ENCODE results near the gene WDR86.

The WDR86 gene

GRCh38 chr7:151410405-151411390 lies 860 bp upstream of the WDR86 start:
- H3K4me3 ChIP-seq (ENCODE audit: low read length) = peak overlapping the region; percentile 67
- H3K4me1 ChIP-seq (ENCODE audit: control insufficient read depth, insufficient read depth, low read length) = peaks cover 2% of the 10 kb centered on the region
- peak overlapping the region; percentile 20 for H3K9ac ChIP-seq (ENCODE audit: low read length)
- H3K9me3 ChIP-seq (ENCODE audit: control insufficient read depth, low read length) = no peaks in the 10 kb centered on the region
- no peaks in the 10 kb centered on the region for H3K36me3 ChIP-seq (ENCODE audit: control insufficient read depth, insufficient read depth, low read length, severe bottlenecking)
- peak; percentile 27 for DNase-seq (ENCODE audit: low read depth)
- H3K27me3 ChIP-seq (replicated peaks; ENCODE audit: control insufficient read depth, insufficient read depth, low read length) = peaks cover 30% of the 10 kb centered on the region

GRCh38 chr7:151408839-151409666 lies 785 bp downstream of the WDR86 start:
- Histone ChIP-seq H3K36me3 (ENCODE audit: control insufficient read depth, insufficient read depth, low read length, severe bottlenecking) (no peaks in the 10 kb centered on the region), H3K4me1 (ENCODE audit: control insufficient read depth, insufficient read depth, low read length) (peaks cover 11% of the 10 kb centered on the region), H3K9me3 (ENCODE audit: control insufficient read depth, low read length) (no peaks in the 10 kb centered on the region), H3K27me3 (replicated peaks; ENCODE audit: control insufficient read depth, insufficient read depth, low read length) (peaks cover 30% of the 10 kb centered on the region), H3K9ac (ENCODE audit: low read length) (no peak overlapping the region), H3K4me3 (ENCODE audit: low read length) (no peak overlapping the region)
- DNase-seq (ENCODE audit: low read depth) = no peak

DNA sequence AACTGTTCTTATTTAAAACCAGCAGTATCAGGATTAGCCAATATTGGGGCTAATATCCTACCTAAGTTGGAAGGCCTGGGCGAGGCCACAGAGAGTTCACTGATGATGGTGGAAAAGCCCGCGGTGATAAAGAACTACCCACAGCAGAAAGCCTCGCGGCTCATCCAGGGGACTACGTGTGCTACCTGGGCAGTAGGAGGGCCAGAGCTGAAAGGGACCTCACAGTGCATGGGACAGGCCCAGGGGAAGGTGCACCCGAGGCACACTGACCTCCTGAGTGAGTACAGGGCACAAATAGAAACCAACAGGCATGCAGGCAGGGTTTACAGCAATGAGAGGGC lies 1.4 kb downstream of the WDR86 start:
- no peak for DNase-seq (ENCODE audit: low read depth)
- H3K4me3 ChIP-seq (ENCODE audit: low read length) = no peak overlapping the region
- H3K9ac ChIP-seq (ENCODE audit: low read length) = no peak overlapping the region
- no peaks in the 10 kb centered on the region for H3K9me3 ChIP-seq (ENCODE audit: control insufficient read depth, low read length)
- H3K36me3 ChIP-seq (ENCODE audit: control insufficient read depth, insufficient read depth, low read length, severe bottlenecking) = no peaks in the 10 kb centered on the region
- H3K4me1 ChIP-seq (ENCODE audit: control insufficient read depth, insufficient read depth, low read length) = peaks cover 17% of the 10 kb centered on the region
- peaks cover 30% of the 10 kb centered on the region for H3K27me3 ChIP-seq (replicated peaks; ENCODE audit: control insufficient read depth, insufficient read depth, low read length)

DNA sequence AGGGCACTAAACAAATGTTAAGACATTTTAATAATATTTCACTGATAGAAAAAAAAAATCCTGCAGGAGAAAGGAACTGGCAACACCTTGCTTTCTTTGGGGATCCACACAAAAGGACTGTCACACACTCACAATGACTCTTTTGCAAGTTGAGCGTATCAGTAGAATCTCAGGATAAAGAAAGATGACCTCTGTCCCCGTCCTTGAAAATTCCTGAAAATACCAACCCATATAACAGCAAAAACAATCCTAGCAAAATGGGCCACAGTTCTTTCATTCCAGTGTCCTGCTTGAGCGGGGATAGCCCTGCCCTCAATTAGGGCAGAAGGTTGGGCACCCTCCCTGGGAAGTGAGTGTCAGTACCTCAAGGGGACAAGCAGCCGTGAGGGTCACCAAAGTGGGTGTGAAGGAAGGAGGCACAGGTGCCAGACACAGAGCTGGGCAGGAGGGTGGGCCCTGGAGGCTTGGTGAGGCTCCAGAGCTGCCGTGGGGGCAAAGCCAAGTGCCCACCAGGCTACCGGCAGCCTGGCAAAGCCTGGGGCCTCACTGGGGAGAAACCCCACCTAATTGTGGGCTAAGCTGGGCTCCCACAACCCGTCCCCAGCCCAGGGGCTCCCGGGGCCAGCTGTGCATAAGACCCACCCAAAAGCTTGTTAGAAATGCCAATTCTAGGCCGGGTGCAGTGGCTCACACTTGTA lies 2.8 kb downstream of the WDR86 start:
- no peaks in the 10 kb centered on the region for H3K36me3 ChIP-seq (ENCODE audit: control insufficient read depth, insufficient read depth, low read length, severe bottlenecking)
- H3K4me1 ChIP-seq (ENCODE audit: control insufficient read depth, insufficient read depth, low read length) = peaks cover 19% of the 10 kb centered on the region
- H3K27me3 ChIP-seq (replicated peaks; ENCODE audit: control insufficient read depth, insufficient read depth, low read length) = peaks cover 25% of the 10 kb centered on the region
- H3K9ac ChIP-seq (ENCODE audit: low read length) = no peak overlapping the region
- H3K9me3 ChIP-seq (ENCODE audit: control insufficient read depth, low read length) = no peaks in the 10 kb centered on the region
- no peak overlapping the region for H3K4me3 ChIP-seq (ENCODE audit: low read length)
- no peak for DNase-seq (ENCODE audit: low read depth)

GRCh38 chr7:151406051-151406875 lies 3.6 kb downstream of the WDR86 start:
- H3K9ac ChIP-seq (ENCODE audit: low read length) = no peak overlapping the region
- H3K4me1 ChIP-seq (ENCODE audit: control insufficient read depth, insufficient read depth, low read length) = peaks cover 19% of the 10 kb centered on the region
- no peak for DNase-seq (ENCODE audit: low read depth)
- no peaks in the 10 kb centered on the region for H3K36me3 ChIP-seq (ENCODE audit: control insufficient read depth, insufficient read depth, low read length, severe bottlenecking)
- H3K4me3 ChIP-seq (ENCODE audit: low read length) = no peak overlapping the region
- H3K9me3 ChIP-seq (ENCODE audit: control insufficient read depth, low read length) = no peaks in the 10 kb centered on the region
- peaks cover 17% of the 10 kb centered on the region for H3K27me3 ChIP-seq (replicated peaks; ENCODE audit: control insufficient read depth, insufficient read depth, low read length)

DNA sequence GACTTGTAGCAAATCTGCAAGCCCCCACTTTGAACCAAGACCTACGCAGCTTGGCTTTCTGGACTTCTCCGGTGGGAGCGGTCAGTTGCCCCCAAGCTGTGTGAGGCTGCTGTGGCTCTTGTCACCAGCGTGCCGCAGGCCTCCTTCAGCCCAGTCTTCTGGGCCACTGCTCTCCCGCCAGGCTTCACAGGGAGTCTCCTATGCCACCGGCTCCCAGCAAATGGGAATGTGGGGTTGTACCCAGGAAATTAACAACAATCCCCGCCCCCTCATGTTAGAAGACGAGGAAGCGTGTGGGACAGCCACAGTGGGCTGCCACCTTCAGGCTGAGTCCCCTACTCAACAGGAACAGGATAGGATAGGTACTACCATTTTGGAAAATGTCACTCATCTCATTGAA lies 4.2 kb downstream of the WDR86 start:
- no peaks in the 10 kb centered on the region for H3K9me3 ChIP-seq (ENCODE audit: control insufficient read depth, low read length)
- no peak overlapping the region for H3K4me3 ChIP-seq (ENCODE audit: low read length)
- no peak overlapping the region for H3K9ac ChIP-seq (ENCODE audit: low read length)
- peaks cover 19% of the 10 kb centered on the region for H3K4me1 ChIP-seq (ENCODE audit: control insufficient read depth, insufficient read depth, low read length)
- no peak for DNase-seq (ENCODE audit: low read depth)
- H3K36me3 ChIP-seq (ENCODE audit: control insufficient read depth, insufficient read depth, low read length, severe bottlenecking) = no peaks in the 10 kb centered on the region
- peaks cover 10% of the 10 kb centered on the region for H3K27me3 ChIP-seq (replicated peaks; ENCODE audit: control insufficient read depth, insufficient read depth, low read length)

GRCh38 chr7:151405056-151405455 lies 4.8 kb downstream of the WDR86 start:
- peaks cover 19% of the 10 kb centered on the region for H3K4me1 ChIP-seq (ENCODE audit: control insufficient read depth, insufficient read depth, low read length)
- no peaks in the 10 kb centered on the region for H3K9me3 ChIP-seq (ENCODE audit: control insufficient read depth, low read length)
- peaks cover 7% of the 10 kb centered on the region for H3K27me3 ChIP-seq (replicated peaks; ENCODE audit: control insufficient read depth, insufficient read depth, low read length)
- no peak overlapping the region for H3K4me3 ChIP-seq (ENCODE audit: low read length)
- peak overlapping the region; percentile 18 for H3K9ac ChIP-seq (ENCODE audit: low read length)
- no peaks in the 10 kb centered on the region for H3K36me3 ChIP-seq (ENCODE audit: control insufficient read depth, insufficient read depth, low read length, severe bottlenecking)
- DNase-seq (ENCODE audit: low read depth) = no peak

DNA sequence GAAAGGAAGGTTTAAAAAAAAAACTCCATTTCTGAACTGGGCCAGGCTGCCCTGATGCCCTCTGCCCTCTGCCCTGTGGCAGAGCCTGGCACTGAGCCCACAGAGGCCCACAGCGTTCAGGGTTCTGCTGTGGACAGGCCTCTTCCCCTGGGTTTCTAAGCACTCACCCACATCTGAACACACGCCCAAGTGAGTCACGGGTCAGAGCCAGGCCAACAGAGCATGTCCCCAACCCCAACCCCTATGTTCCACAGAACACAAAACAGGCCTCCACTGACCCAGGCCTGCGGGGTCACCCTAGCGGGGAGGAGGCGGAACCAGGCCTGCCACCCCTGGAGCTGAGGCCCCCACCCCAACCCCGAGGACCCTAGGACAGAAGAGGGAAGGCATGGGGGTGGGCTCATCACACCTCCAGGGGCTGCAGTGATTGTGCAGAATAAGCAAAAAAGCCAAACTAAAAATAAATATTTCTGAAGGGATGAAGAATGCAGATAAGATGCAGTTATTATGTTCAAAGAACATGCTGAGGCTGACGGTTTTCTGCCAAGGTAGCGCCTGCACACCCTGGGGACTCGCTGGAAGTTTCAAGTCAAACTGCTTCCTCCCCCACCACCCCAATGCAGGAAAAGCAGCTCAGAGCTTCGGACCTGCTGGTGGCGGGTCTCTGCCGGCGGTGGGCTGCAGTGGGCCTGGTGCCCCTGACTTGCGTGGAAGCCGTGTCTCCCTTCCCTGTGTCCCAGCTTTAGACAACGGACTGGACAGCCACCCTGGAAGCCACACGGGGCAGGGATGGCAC lies 5.4 kb downstream of the WDR86 start:
- peaks cover 14% of the 10 kb centered on the region for H3K27me3 ChIP-seq (replicated peaks; ENCODE audit: control insufficient read depth, insufficient read depth, low read length)
- H3K36me3 ChIP-seq (ENCODE audit: control insufficient read depth, insufficient read depth, low read length, severe bottlenecking) = no peaks in the 10 kb centered on the region
- peak; percentile 18 for DNase-seq (ENCODE audit: low read depth)
- H3K9ac ChIP-seq (ENCODE audit: low read length) = peak overlapping the region; percentile 18
- peaks cover 19% of the 10 kb centered on the region for H3K4me1 ChIP-seq (ENCODE audit: control insufficient read depth, insufficient read depth, low read length)
- no peaks in the 10 kb centered on the region for H3K9me3 ChIP-seq (ENCODE audit: control insufficient read depth, low read length)
- H3K4me3 ChIP-seq (ENCODE audit: low read length) = no peak overlapping the region

DNA sequence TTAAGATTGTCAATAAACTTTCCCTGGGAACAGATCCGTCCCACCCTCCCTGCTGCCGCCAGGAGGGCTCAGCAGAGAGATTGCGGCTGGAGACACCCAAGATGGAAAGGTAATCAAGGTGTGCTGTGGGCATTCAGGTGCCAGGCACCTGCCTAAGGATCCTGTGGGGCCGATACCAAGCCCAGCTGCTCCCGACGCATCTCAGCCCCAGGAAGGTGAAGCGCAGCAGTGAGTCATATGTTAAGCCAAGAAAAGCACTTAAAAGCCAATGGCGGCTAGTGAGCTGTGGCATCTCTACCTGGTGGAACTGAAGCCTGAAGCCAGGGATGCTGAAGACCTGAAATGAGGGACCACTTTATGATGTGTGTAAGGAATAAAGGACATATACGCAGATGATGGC lies 6.1 kb downstream of the WDR86 start:
- Histone ChIP-seq H3K27me3 (replicated peaks; ENCODE audit: control insufficient read depth, insufficient read depth, low read length) (peaks cover 13% of the 10 kb centered on the region), H3K9me3 (ENCODE audit: control insufficient read depth, low read length) (no peaks in the 10 kb centered on the region), H3K4me3 (ENCODE audit: low read length) (no peak overlapping the region), H3K36me3 (ENCODE audit: control insufficient read depth, insufficient read depth, low read length, severe bottlenecking) (no peaks in the 10 kb centered on the region), H3K9ac (ENCODE audit: low read length) (no peak overlapping the region), H3K4me1 (ENCODE audit: control insufficient read depth, insufficient read depth, low read length) (peaks cover 19% of the 10 kb centered on the region)
- no peak for DNase-seq (ENCODE audit: low read depth)

Measured in adipocyte (in vitro differentiated cells).